GM10266 (cell line): ENCODE data around the gene PLAGL1.
"Not testable (repeated sequence)": the region's sequence is repeated elsewhere in the genome, so short reads cannot be mapped to it uniquely, and the experiment has no call there.

Experiments
- DNase-seq: peaks from one replicate; pipeline ENCODE4 v3.0.0; 2012; ENCODE audit errors: extremely low spot score
- TF ChIP-seq, protein P1 (sequence below): IDR thresholded peaks from 2 replicates; pipeline ENCODE4 v1.5.1; 2012; ENCODE audit warnings: mild to moderate bottlenecking, low read depth; ENCODE audit not compliant: control insufficient read depth, insufficient read depth; ENCODE audit errors: missing control alignments

Gene PLAGL1, protein sequence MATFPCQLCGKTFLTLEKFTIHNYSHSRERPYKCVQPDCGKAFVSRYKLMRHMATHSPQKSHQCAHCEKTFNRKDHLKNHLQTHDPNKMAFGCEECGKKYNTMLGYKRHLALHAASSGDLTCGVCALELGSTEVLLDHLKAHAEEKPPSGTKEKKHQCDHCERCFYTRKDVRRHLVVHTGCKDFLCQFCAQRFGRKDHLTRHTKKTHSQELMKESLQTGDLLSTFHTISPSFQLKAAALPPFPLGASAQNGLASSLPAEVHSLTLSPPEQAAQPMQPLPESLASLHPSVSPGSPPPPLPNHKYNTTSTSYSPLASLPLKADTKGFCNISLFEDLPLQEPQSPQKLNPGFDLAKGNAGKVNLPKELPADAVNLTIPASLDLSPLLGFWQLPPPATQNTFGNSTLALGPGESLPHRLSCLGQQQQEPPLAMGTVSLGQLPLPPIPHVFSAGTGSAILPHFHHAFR

DNA sequence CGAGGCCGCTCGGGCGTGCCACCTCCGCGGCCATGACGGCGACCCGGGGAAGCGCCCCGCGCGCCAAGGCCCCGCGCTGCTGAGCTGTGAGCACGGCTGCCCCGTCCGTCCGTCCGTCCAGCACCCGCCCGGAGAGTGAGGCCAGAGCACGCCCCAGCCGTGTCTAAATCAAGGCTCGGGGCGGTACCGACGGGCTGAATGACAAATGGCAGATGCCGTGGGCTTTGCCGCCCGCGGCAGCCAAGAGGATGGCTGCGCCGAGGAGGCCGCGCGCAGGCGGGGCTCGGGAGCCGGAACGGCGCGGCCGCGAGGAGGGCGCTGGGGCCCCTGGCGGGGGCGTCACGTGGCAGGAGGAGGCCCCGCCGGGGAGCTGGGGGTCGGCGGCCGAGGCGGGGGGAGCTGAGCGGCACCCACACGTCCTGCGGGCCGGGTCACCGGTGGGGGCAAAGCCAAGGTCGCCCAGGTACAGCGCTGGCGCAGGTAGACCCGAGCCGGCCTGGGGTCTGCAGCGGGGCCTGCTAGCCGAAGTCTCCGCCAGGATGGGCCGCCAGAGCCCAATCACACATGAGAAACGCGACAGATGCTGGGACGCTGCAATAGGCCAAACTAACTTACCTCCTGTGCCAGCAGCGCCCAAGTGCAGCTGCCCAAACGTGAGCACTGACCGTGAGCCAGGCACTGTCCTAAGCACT, at the start of gene PLAGL1:
TSS of gene PLAGL1 (minus strand) at position 140 of the 692 bp plus-strand sequence. CDS start 60,123 bp downstream, outside the sequence.
- DNase-seq = peak; percentile 76
- TF ChIP-seq, protein P1, sequence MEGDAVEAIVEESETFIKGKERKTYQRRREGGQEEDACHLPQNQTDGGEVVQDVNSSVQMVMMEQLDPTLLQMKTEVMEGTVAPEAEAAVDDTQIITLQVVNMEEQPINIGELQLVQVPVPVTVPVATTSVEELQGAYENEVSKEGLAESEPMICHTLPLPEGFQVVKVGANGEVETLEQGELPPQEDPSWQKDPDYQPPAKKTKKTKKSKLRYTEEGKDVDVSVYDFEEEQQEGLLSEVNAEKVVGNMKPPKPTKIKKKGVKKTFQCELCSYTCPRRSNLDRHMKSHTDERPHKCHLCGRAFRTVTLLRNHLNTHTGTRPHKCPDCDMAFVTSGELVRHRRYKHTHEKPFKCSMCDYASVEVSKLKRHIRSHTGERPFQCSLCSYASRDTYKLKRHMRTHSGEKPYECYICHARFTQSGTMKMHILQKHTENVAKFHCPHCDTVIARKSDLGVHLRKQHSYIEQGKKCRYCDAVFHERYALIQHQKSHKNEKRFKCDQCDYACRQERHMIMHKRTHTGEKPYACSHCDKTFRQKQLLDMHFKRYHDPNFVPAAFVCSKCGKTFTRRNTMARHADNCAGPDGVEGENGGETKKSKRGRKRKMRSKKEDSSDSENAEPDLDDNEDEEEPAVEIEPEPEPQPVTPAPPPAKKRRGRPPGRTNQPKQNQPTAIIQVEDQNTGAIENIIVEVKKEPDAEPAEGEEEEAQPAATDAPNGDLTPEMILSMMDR = no peak

DNA sequence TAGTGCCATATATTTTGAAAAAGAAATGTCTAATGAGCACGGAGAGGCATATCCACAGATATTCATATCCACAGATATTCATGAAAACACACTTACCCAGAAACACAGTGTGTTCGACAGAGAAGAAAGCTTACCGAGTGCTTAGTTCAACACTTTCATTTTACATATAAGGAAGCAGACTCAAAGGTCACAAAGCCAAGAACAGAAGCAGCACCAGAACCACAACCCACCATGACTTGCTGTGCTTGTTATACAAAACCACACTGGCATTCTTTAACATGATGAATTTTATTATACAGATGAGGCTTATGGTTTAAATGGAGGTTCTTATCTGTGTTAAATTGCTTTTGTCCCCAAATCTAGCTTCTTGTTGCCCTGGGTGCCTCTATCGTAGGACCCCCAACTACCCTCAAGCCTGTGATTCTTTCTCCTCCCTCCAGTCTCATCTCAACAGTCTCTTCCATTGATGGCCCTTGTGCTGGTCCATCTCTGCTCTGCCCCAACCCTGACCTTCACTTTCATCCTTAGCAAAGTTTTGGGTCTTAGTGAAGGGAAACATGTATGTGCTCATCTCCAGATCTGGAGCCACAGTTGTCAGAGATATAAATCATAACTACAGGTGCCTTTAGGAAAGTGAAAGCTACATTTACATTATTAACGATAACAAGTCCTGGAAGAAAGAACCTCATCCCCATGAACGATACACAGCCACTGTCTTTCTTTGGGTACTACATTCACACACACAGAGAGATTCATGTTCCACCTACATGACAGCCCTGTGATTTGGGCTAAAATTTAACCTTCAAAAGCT, 47.3 kb upstream of the PLAGL1 start:
- TF ChIP-seq, protein P1 = no peak

DNA sequence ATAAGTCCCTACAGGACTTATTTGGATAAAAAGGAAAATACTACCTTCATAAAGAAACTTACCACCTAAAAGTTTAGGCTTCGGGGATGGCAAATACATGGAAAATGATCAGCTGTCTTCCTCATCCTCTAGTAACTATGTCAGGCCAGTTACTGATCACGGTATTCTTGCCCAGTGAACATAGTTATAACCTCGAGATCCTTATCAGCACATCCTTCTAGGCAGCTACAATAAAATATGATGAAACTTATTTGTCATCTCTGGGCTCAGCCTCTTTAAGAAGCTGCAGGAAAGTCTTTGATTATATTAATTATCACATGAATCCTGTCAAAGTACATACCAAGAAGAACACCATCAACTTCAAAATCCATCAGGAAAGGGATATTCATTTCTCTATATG, 45.5 kb upstream of the PLAGL1 start:
- TF ChIP-seq, protein P1 = no peak
- DNase-seq = no peak

More for the DNA sequence above, 47.3 kb upstream of the PLAGL1 start:
- peak; percentile 59 for DNase-seq

DNA sequence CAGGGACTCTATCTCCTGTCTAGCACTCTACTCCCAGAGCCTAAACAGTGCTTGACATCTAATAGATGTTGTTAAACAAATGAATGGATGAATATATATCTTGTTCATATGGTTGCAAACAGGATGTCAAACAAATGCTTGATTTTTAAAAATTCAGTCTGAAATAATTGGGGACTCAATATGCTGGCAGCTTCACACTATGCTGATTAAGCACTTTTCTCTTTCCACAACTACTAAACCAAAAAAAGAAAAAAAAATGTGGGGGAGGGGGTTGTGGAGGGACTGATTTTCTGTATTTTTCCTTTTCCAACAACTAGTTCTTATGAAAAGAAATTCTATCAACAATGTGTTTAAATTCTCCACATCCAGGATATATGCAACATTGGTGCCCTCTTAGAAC, 44.4 kb upstream of the PLAGL1 start:
- TF ChIP-seq, protein P1 = no peak
- DNase-seq = no peak

DNA sequence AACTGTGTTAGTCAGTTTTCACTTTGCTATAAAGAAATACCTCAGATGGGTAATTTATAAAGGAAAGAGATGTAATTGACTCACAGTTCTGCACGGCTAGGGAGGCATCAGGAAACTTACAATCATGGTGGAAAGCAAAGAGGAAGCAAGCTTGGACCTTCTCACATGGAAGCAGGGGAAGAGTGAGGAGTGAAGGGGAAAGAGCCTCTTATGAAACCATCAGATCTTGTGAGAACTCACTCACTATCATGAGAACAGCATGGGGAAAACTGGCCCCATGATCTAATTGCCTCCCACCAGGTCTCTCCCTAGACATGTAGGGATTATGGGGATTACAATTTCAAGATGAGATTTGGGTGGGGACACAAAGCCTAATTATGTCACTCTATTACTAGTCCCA, 41.3 kb upstream of the PLAGL1 start:
- DNase-seq = no peak
- TF ChIP-seq, protein P1 = no peak

DNA sequence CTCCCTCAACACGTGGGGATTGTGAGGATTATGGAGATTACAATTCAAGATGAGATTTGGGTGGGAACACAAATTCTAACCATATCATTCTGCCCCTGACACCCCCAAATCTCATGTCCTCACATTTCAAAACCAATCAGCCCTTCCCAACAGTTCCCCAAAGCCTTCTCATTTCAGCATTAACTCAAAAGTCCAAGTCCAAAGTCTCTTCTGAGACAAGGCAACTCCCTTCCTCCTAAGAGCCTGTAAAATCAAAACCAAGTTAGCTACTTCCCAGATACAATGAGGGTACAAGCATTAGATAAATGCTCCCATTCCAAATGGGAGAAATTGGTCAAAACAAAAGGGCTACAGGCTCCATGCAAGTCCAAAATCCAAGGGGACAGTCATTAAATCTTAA, 39.6 kb upstream of the PLAGL1 start:
- TF ChIP-seq, protein P1 = no peak
- no peak for DNase-seq

DNA sequence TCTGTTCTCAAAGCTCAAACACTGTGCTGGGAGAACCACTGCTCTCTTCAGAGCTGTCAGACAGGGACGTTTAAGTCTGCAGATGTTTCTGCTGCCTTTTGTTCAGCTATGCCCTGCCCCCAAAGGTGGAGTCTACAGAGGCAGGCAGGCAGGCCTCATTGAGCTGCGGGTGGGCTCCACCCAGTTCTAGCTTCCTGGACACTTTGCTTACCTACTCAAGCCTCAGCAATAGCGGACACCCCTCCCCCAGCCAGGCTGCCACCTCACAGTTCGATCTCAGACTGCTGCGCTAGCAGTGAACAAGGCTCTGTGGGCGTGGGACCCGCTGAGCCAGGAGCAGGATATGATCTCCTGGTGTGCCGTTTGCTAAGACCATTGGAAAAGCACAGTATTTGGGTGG, 38.6 kb upstream of the PLAGL1 start:
- DNase-seq = not testable (repeated sequence)

DNA sequence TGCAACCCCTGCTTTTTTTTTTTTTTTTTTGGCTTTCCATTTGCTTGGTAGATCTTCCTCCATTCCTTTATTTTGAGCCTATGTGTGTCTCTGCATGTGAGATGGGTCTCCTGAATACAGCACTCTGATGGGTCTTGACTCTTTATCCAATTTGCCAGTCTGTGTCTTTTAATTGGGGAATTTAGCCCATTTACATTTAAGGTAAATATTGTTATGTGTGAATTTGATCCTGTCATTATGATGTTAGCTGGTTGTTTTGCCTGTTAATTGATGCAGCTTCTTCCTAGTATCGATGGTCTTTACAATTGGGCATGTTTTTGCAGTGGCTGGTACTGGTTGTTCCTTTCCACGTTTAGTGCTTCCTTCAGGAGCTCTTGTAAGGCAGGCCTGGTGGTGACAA, 36.9 kb upstream of the PLAGL1 start:
- DNase-seq = not testable (repeated sequence)
